Stomach smooth muscle (tissue), 2 donors: ENCODE data around the gene TRIP12.
"Not testable (repeated sequence)": the region's sequence is repeated elsewhere in the genome, so short reads cannot be mapped to it uniquely, and the experiment has no call there.

ENCODE experiments used
- H3K27ac ChIP-seq: one replicate; pipeline ENCODE4 v1.7.0; 2013; ENCODE audit warnings: mild to moderate bottlenecking, low read length, inconsistent platforms
- H3K27me3 ChIP-seq, 2 donors: one replicate each; pipeline ENCODE4 v1.7.0; 2013; ENCODE audit warnings: low read length in 2 of 2; ENCODE audit not compliant: insufficient read depth in 2 of 2, control insufficient read depth in 1 of 2
- H3K36me3 ChIP-seq, 2 donors: one replicate each; pipeline ENCODE4 v1.7.0; 2013; ENCODE audit warnings: low read length in 2 of 2; ENCODE audit not compliant: control insufficient read depth in 2 of 2, insufficient read depth in 2 of 2
- H3K4me1 ChIP-seq: one replicate; pipeline ENCODE4 v1.7.0; 2013; ENCODE audit warnings: low read length; ENCODE audit not compliant: control insufficient read depth, insufficient read depth
- H3K4me3 ChIP-seq, 2 donors: one replicate each; pipeline ENCODE4 v1.7.0; 2013; ENCODE audit warnings: low read length in 2 of 2
- H3K9ac ChIP-seq, 2 donors: one replicate each; pipeline ENCODE4 v1.7.0; 2013; ENCODE audit warnings: low read length in 2 of 2, mild to moderate bottlenecking in 1 of 2
- H3K9me3 ChIP-seq, 2 donors: one replicate each; pipeline ENCODE4 v1.7.0; 2013; ENCODE audit warnings: low read length in 2 of 2; ENCODE audit not compliant: control insufficient read depth in 2 of 2
- donor health status: healthy.
- donor health status: Pancreatic carcinoma.

TRIP12 gene

GRCh38 chr2:229734410-229734809, 187.4 kb downstream of the TRIP12 start:
- Histone ChIP-seq H3K4me3 (no peak overlapping the region), H3K4me1 (no peaks in the 10 kb centered on the region), H3K36me3 (no peaks in the 10 kb centered on the region), H3K9me3 (no peaks in the 10 kb centered on the region), H3K27ac (no peak overlapping the region), H3K27me3 (no peaks in the 10 kb centered on the region), H3K9ac (no peak overlapping the region)

- H3K27ac ChIP-seq, result no peak overlapping the region
- no peaks in the 10 kb centered on the region for H3K4me1 ChIP-seq
- no peaks in the 10 kb centered on the region for H3K27me3 ChIP-seq
- no peak overlapping the region for H3K4me3 ChIP-seq
- no peak overlapping the region for H3K9ac ChIP-seq
- H3K36me3 ChIP-seq, result no peaks in the 10 kb centered on the region
- H3K9me3 ChIP-seq, result no peaks in the 10 kb centered on the region
These were observed 188.1 kb downstream of the TRIP12 start for GRCh38 chr2:229733611-229734245.

- Histone ChIP-seq H3K36me3 (no peaks in the 10 kb centered on the region), H3K4me3 (no peak overlapping the region), H3K4me1 (no peaks in the 10 kb centered on the region), H3K27me3 (no peaks in the 10 kb centered on the region), H3K9me3 (no peaks in the 10 kb centered on the region), H3K9ac (no peak overlapping the region), H3K27ac (no peak overlapping the region)
These were observed 188.9 kb downstream of the TRIP12 start for GRCh38 chr2:229732897-229733296.

- H3K27me3 ChIP-seq, result no peaks in the 10 kb centered on the region
- no peaks in the 10 kb centered on the region for H3K36me3 ChIP-seq
- H3K9me3 ChIP-seq, result no peaks in the 10 kb centered on the region
- no peaks in the 10 kb centered on the region for H3K4me1 ChIP-seq
- H3K4me3 ChIP-seq, result no peak overlapping the region
- H3K9ac ChIP-seq, result no peak overlapping the region
- no peak overlapping the region for H3K27ac ChIP-seq
These were observed 189.9 kb downstream of the TRIP12 start for GRCh38 chr2:229731916-229732315.

GRCh38 chr2:229731363-229731762, 190.4 kb downstream of the TRIP12 start:
- H3K4me1 ChIP-seq, result no peaks in the 10 kb centered on the region

GRCh38 chr2:229728370-229728769, 193.4 kb downstream of the TRIP12 start:
- Histone ChIP-seq H3K27ac (no peak overlapping the region), H3K27me3 (no peaks in the 10 kb centered on the region), H3K9me3 (no peaks in the 10 kb centered on the region), H3K9ac (no peak overlapping the region), H3K4me3 (no peak overlapping the region), H3K4me1 (no peaks in the 10 kb centered on the region), H3K36me3 (no peaks in the 10 kb centered on the region)

More at GRCh38 chr2:229731363-229731762, 190.4 kb downstream of the TRIP12 start:
- no peaks in the 10 kb centered on the region for H3K9me3 ChIP-seq
- no peaks in the 10 kb centered on the region for H3K36me3 ChIP-seq
- H3K9ac ChIP-seq, result no peak overlapping the region
- no peaks in the 10 kb centered on the region for H3K27me3 ChIP-seq
- H3K4me3 ChIP-seq, result no peak overlapping the region
- no peak overlapping the region for H3K27ac ChIP-seq

- Histone ChIP-seq H3K27ac (no peak overlapping the region), H3K27me3 (no peaks in the 10 kb centered on the region), H3K36me3 (no peaks in the 10 kb centered on the region), H3K9me3 (no peaks in the 10 kb centered on the region), H3K4me3 (no peak overlapping the region), H3K4me1 (no peaks in the 10 kb centered on the region), H3K9ac (no peak overlapping the region)
These were observed 195.2 kb downstream of the TRIP12 start for GRCh38 chr2:229726643-229727042.

GRCh38 chr2:229725716-229726574, 195.9 kb downstream of the TRIP12 start:
- H3K36me3 ChIP-seq, result no peaks in the 10 kb centered on the region

GRCh38 chr2:229723192-229723591, 198.6 kb downstream of the TRIP12 start:
- H3K9ac ChIP-seq, H3K4me3 ChIP-seq, H3K27me3 ChIP-seq, H3K36me3 ChIP-seq, H3K4me1 ChIP-seq, H3K9me3 ChIP-seq, H3K27ac ChIP-seq: not testable (repeated sequence)

More at GRCh38 chr2:229725716-229726574, 195.9 kb downstream of the TRIP12 start:
- Histone ChIP-seq H3K27ac (no peak overlapping the region), H3K9ac (no peak overlapping the region), H3K9me3 (no peaks in the 10 kb centered on the region), H3K27me3 (no peaks in the 10 kb centered on the region), H3K4me3 (no peak overlapping the region), H3K4me1 (no peaks in the 10 kb centered on the region)

- H3K36me3 ChIP-seq, result no peaks in the 10 kb centered on the region
- H3K27me3 ChIP-seq, result peaks cover 7 to 21% of the 10 kb centered on the region in 2 donors
- H3K4me3 ChIP-seq, result no peak overlapping the region
- no peak overlapping the region for H3K27ac ChIP-seq
- H3K9ac ChIP-seq, result no peak overlapping the region
- H3K4me1 ChIP-seq, result peaks cover 2% of the 10 kb centered on the region
- H3K9me3 ChIP-seq, result no peaks in the 10 kb centered on the region
These were observed 201.7 kb downstream of the TRIP12 start for GRCh38 chr2:229719926-229720647.
